Esophagus squamous epithelium (tissue), 5 donors: Measurements from ENCODE around the gene SPTY2D1. TPM values are rescaled to one million over a fixed set of nuclear protein-coding genes. Genes with fewer than 3 reads are reported as not detected.
"Not testable (repeated sequence)": the region's sequence is repeated elsewhere in the genome, so short reads cannot be mapped to it uniquely, and the experiment has no call there.

Source experiments
- DNase-seq: peaks from one replicate; lab custom pipeline; 2025; lab: John Stamatoyannopoulos, UW
- H3K27ac ChIP-seq, 4 donors: fragments of 200-600 bp; sonication (generic); one replicate each; pipeline ENCODE4 v1.5.1; 2016 to 2019; ENCODE audit warnings: mild to moderate bottlenecking in 1 of 4
- H3K27me3 ChIP-seq, 4 donors: fragments of 200-600 bp; sonication (generic); 1 replicate in 3 of 4; 2 replicates in 1 of 4; pipeline versions ENCODE4 v1.5.1 to v1.6.0; 2017 to 2021; ENCODE audit warnings: antibody characterized with exemption in 1 of 4
- H3K36me3 ChIP-seq, 3 donors: fragments of 200-600 bp; sonication (generic); one replicate each; pipeline ENCODE4 v1.5.1; 2016 to 2019
- H3K4me1 ChIP-seq, 3 donors: fragments of 200-600 bp; sonication (generic); one replicate each; pipeline ENCODE4 v1.5.1; 2017 to 2019
- H3K4me3 ChIP-seq, 4 donors: fragments of 200-600 bp; sonication (generic); 1 replicate in 3 of 4; 2 replicates in 1 of 4; pipeline ENCODE4 v1.5.1; 2016 to 2019; ENCODE audit warnings: mild to moderate bottlenecking in 2 of 4, moderate library complexity in 1 of 4
- H3K9me3 ChIP-seq, 3 donors: fragments of 200-600 bp; sonication (generic); one replicate each; pipeline ENCODE4 v1.5.1; 2016 to 2019
- POLR2A ChIP-seq, 4 donors: fragments of 450-650 bp; IDR thresholded peaks; one replicate each; pipeline ENCODE4 v1.6.1; 2017; ENCODE audit warnings: antibody characterized with exemption in 4 of 4, mild to moderate bottlenecking in 4 of 4, moderate library complexity in 3 of 4
- whole genome bisulfite sequencing, 2 donors: methylation state at CpG; one replicate each; pipeline ENCODE4 v1.1.5; 2018; 5-methylcytosine and 5-hydroxymethylcytosine counted together
- intact Hi-C: fragments of 100-400 bp; cut with DNase I; formaldehyde crosslinking; loops from one replicate; pipeline ENCODE4 v1.15.0; 2022
- total RNA-seq, 4 donors: library from RNA; depleted of rRNA; stranded (reverse); fragments of >200 nt; gene quantifications; one replicate each; pipeline ENCODE4 v1.1.0, GENCODE V29; 2016
- TF ChIP-seq, protein P1 (sequence below), 6 experiments: fragments of 450-650 bp in 4 of 6; fragments of 200-600 bp in 2 of 6; sonication (generic) in 2 of 6; IDR thresholded peaks; one replicate each; pipeline ENCODE4 v1.5.1; 2016 to 2019; ENCODE audit warnings: antibody characterized with exemption in 6 of 6, mild to moderate bottlenecking in 4 of 6, moderate library complexity in 4 of 6
- donor health status: DM: yes; HTN: yes; CAD: no.

The SPTY2D1 gene, protein sequence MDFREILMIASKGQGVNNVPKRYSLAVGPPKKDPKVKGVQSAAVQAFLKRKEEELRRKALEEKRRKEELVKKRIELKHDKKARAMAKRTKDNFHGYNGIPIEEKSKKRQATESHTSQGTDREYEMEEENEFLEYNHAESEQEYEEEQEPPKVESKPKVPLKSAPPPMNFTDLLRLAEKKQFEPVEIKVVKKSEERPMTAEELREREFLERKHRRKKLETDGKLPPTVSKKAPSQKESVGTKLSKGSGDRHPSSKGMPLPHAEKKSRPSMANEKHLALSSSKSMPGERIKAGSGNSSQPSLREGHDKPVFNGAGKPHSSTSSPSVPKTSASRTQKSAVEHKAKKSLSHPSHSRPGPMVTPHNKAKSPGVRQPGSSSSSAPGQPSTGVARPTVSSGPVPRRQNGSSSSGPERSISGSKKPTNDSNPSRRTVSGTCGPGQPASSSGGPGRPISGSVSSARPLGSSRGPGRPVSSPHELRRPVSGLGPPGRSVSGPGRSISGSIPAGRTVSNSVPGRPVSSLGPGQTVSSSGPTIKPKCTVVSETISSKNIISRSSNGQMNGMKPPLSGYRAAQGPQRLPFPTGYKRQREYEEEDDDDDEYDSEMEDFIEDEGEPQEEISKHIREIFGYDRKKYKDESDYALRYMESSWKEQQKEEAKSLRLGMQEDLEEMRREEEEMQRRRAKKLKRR
- total RNA-seq = 10 to 100 TPM; 16.6 to 30.9 (median 19.0) TPM

DNA sequence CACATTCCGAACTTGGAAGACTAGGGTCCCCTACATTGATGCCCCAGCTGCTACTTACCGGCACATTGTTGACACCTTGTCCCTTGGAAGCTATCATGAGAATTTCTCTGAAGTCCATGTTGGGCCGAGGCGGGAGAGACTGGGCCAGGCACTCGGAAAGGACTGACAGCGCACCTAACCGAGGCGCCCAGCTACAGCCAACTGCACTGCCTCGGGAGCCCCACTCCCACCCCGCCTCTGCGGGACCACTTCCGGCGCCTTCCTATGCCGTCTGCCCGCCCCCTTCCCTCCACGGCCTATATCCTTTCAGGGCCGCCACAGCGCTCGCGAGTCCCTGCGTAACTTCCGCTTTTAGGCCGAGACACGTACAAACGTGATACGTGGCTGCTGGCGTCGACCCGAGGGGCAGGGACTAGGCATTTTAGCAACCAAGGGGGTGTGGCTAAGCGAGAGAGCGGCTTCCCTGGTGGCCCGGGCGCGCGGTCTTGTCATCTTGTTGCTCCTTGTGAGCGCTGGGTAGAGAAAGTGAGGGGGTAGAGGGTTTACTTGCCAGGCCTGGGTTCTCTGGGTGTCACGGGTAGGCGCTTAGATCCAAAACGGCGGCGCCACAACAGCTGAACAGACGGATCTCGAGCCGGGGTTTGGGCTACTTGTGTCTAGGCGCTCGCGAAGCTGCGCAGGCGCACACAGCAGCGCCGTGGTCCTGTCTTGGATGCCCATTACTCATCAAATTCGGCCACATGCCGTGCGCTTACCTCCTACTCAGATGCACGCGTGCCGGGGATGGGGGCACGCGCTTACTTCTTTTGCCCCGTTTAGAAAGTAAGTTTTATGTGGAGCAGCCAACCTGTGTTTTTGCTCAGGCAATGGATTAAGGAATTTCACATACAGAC, at the start of gene SPTY2D1:
SPTY2D1 (minus strand) TSS at position 203 of the 893 bp plus-strand sequence; CDS start at position 118, 85 bp downstream.
- intact Hi-C loops = no loop called here
- peak within 1 kb of the TSS; percentile 76 to 93 (median 83) for H3K4me3 ChIP-seq
- H3K4me1 ChIP-seq = peaks cover 4 to 33% (median 14%) of the 10 kb centered on the region in 3 donors
- H3K27me3 ChIP-seq = no peaks in the 10 kb centered on the region
- H3K27ac ChIP-seq = peak within 1 kb of the TSS; percentile 93 to 98 (median 94)
- no peaks in the 10 kb centered on the region for H3K36me3 ChIP-seq
- H3K9me3 ChIP-seq = no peaks in the 10 kb centered on the region
- peak; percentile 95 for DNase-seq
- peak in 3 of 4 donors; percentile 69 to 92 (median 86) for TF ChIP-seq POLR2A (IDR thresholded peaks at IDR 0.05)
- TF ChIP-seq, protein P1, sequence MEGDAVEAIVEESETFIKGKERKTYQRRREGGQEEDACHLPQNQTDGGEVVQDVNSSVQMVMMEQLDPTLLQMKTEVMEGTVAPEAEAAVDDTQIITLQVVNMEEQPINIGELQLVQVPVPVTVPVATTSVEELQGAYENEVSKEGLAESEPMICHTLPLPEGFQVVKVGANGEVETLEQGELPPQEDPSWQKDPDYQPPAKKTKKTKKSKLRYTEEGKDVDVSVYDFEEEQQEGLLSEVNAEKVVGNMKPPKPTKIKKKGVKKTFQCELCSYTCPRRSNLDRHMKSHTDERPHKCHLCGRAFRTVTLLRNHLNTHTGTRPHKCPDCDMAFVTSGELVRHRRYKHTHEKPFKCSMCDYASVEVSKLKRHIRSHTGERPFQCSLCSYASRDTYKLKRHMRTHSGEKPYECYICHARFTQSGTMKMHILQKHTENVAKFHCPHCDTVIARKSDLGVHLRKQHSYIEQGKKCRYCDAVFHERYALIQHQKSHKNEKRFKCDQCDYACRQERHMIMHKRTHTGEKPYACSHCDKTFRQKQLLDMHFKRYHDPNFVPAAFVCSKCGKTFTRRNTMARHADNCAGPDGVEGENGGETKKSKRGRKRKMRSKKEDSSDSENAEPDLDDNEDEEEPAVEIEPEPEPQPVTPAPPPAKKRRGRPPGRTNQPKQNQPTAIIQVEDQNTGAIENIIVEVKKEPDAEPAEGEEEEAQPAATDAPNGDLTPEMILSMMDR (IDR thresholded peaks at IDR 0.05) = peak in 4 of 6 experiments; percentile 10 to 29 (median 21)
- WGBS, 2 donors = 1% methylated on average over 19 to 53 of the region's 60 CpGs

DNA sequence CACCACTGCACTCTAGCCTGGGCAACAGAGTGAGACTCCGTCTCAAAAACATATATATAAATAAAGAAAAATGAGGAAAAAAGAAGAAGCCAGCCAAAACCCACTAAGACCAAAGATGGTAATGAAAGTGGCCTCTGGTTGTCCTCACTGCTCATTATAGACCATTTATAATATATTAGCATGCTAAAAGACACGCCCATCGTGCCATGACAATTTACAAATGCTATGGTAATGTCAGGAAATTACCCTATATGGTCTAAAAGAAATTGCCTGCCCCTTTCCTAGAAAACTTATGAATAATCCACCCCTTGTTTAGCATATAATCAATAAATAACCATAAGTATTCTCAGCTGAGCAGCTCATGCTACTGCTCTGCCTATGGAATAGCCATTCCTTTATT, 48.3 kb upstream of the SPTY2D1 start:
- 91 to 98% methylated on average over 3 of the region's 3 CpGs for WGBS, 2 donors
- intact Hi-C loops = no loop called here
- peaks cover 0 to under 1% (median 0%) of the 10 kb centered on the region in 3 donors for H3K4me1 ChIP-seq
- no peak for DNase-seq
- no peaks in the 10 kb centered on the region for H3K36me3 ChIP-seq
- H3K9me3 ChIP-seq = no peaks in the 10 kb centered on the region
- H3K27ac ChIP-seq = no peak overlapping the region
- TF ChIP-seq, protein P1 (IDR thresholded peaks at IDR 0.05) = no peak
- no peak for TF ChIP-seq POLR2A (IDR thresholded peaks at IDR 0.05)
- no peaks in the 10 kb centered on the region for H3K27me3 ChIP-seq
- no peak overlapping the region for H3K4me3 ChIP-seq

DNA sequence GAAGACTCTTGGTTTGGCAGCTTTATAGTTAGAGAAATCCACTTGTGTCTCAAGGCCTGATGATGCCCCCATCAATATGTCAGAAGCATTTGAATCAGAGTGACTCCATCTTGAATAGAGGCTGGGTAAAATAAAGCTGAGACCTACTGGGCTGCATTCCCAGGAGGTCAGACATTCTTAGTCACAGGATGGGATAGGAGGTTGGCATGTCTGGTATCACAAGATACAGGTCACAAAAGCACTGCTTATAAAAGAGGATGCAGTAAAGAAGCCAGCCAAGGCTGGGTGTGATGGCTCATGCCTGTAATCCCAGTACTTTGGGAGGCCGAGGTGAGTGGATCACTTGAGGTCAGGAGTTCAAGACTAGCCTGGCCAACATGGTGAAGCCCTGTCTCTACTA, 47.8 kb upstream of the SPTY2D1 start:
- DNase-seq, H3K27me3 ChIP-seq, H3K4me3 ChIP-seq, H3K36me3 ChIP-seq, H3K27ac ChIP-seq, intact Hi-C loops, H3K9me3 ChIP-seq, H3K4me1 ChIP-seq: not testable (repeated sequence)
- WGBS, 2 donors = 44 to 62% methylated on average over 1 of the region's 1 CpG

DNA sequence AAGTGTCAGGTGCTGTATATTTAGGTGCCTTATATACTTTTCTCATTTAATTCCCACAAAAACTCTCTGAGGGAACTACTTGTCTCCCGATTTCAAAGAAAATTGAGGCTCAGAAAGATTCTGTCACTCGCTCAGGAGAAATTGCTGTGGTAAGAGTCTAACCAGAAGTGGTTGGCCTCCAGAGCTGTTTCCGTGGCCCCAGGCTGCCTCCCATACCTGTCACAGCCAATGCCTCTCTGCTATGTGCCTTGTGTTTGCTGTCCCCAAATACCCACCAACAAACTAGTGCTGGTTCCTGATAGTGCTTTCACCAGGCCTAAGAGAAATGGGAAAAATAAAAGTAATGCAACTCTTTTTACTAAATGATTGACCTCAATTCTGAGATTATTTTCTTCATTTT, 43.4 kb upstream of the SPTY2D1 start:
- 100% methylated on average over 1 to 3 of the region's 3 CpGs for WGBS, 2 donors
- DNase-seq = no peak
- Histone ChIP-seq H3K27me3 (no peaks in the 10 kb centered on the region), H3K36me3 (no peaks in the 10 kb centered on the region), H3K4me3 (no peak overlapping the region), H3K9me3 (no peaks in the 10 kb centered on the region), H3K4me1 (peaks cover 0 to 6% (median 0%) of the 10 kb centered on the region in 3 donors), H3K27ac (peak overlapping the region in 2 of 4 donors; percentile 49 to 53)
- intact Hi-C loops = no loop called here
- TF ChIP-seq, protein P1 (IDR thresholded peaks at IDR 0.05) = no peak
- TF ChIP-seq POLR2A (IDR thresholded peaks at IDR 0.05) = no peak

DNA sequence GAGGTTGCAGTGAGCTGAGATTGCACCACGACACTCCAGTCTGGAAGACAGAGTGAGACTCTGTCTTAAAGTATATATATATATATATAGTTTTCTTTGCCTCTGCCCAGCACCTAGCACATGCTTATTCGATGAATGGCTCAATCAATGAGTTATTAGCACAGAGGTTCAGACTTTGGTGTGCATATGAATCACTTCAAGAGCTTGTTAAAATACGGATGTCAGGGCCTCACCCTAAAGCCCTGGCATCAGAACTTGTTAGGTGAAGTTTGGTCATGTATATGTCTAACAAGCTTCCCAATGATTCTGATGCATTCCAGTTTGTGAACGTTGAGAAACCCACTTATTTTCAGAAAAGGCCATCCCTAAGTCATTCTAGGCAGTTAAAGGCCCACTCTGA, 42.7 kb upstream of the SPTY2D1 start:
- TF ChIP-seq, protein P1 (IDR thresholded peaks at IDR 0.05) = no peak
- TF ChIP-seq POLR2A (IDR thresholded peaks at IDR 0.05) = no peak
- H3K9me3 ChIP-seq = no peaks in the 10 kb centered on the region
- H3K4me1 ChIP-seq = peaks cover 0 to 6% (median 0%) of the 10 kb centered on the region in 3 donors
- no peaks in the 10 kb centered on the region for H3K36me3 ChIP-seq
- peak overlapping the region in 3 of 4 donors; percentile 49 to 53 (median 51) for H3K27ac ChIP-seq
- intact Hi-C loops = no loop called here
- 39 to 47% methylated on average over 4 of the region's 4 CpGs for WGBS, 2 donors
- no peak overlapping the region for H3K4me3 ChIP-seq
- no peak for DNase-seq
- H3K27me3 ChIP-seq = no peaks in the 10 kb centered on the region

DNA sequence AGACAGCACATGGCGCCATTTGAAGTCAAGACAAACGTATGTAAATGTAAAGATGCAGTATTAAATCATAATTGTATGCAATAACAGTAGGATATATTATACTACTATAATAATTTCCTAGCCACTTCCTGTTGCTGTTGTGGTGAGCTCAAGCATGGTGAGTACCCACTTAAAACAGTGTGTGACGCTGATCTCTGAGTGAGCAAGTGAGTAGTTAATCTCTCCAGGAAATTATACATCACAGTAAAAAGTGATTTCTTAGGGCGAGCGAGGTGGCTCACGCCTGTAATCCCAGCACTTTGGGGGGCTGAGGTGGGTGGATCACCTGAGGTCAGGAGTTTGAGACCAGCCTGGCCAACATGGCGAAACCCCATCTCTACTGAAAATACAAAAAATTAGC, 38.1 kb upstream of the SPTY2D1 start:
- peaks cover 0 to 19% (median 6%) of the 10 kb centered on the region in 3 donors for H3K4me1 ChIP-seq
- H3K27me3 ChIP-seq, DNase-seq, H3K9me3 ChIP-seq, H3K36me3 ChIP-seq, intact Hi-C loops, H3K27ac ChIP-seq, H3K4me3 ChIP-seq: not testable (repeated sequence)
- WGBS, 2 donors = 69 to 74% methylated on average over 5 to 7 of the region's 7 CpGs
